ENCODE data around the gene R3HDM4. TPM values are rescaled to one million over a fixed set of nuclear protein-coding genes. Genes with fewer than 3 reads are reported as not detected.

The R3HDM4 gene
- total and polyA plus RNA-seq, 9 of the 15 experiments (the other 6 are each of a cell fraction or from before 2014, with no cell fraction given): 3.2 to 154 (median 59.0) TPM

- no peak for TF ChIP-seq NCOA1 (IDR thresholded peaks at IDR 0.05; ENCODE audit: low read depth)
- no peak for TF ChIP-seq PREB (CRISPR knock-in tag; IDR thresholded peaks at IDR 0.05)
- TF ChIP-seq CCNT2 (IDR thresholded peaks at IDR 0.05; ENCODE audit: borderline replicate concordance, extremely low read depth, insufficient read length, low read depth, low read length): peak; percentile 44
- TF ChIP-seq YBX1 (IDR thresholded peaks at IDR 0.05): no peak
- 0 out of 4 replicates have a peak, but pooled peaks of 1 of the 2 experiments have one; percentile 6 for TF ChIP-seq MLLT1 (IDR thresholded peaks at IDR 0.05)
- no peak for TF ChIP-seq FOXM1 (IDR thresholded peaks at IDR 0.05; ENCODE audit: low read depth)
- no peak for TF ChIP-seq FOXM1 (CRISPR knock-in tag; IDR thresholded peaks at IDR 0.05; ENCODE audit: low read depth)
- TF ChIP-seq ZFP91 (CRISPR knock-in tag; IDR thresholded peaks at IDR 0.05): no peak
- TF ChIP-seq POLR2G (IDR thresholded peaks at IDR 0.05; ENCODE audit: low read depth, low read length): 0 out of 2 replicates have a peak, but pooled peaks have one; percentile 18
- TF ChIP-seq TAF1 (IDR thresholded peaks at IDR 0.05; ENCODE audit: control insufficient read depth, extremely low read depth, insufficient read depth, low read length, severe bottlenecking): peak; percentile 22
- no peak for TF ChIP-seq RFX7 (CRISPR knock-in tag; IDR thresholded peaks at IDR 0.05)
- TF ChIP-seq ZNF174 (CRISPR knock-in tag; IDR thresholded peaks at IDR 0.05): no peak
- no peak for TF ChIP-seq PRDM10 (IDR thresholded peaks at IDR 0.05; ENCODE audit: partially characterized antibody)
- no peak for TF ChIP-seq AFF1 (IDR thresholded peaks at IDR 0.05; ENCODE audit: low read depth in 1 of 2, partially characterized antibody in 2 of 2)
These were observed 13.8 kb upstream of the R3HDM4 start (continued) for GRCh38 chr19:926589-927350.

Data from K562 (cell line).